Measurements from ENCODE around the gene SHBG.
A peak's percentile ranks its signal among the peaks of the same experiment; 100 is the strongest.

The SHBG gene

DNA sequence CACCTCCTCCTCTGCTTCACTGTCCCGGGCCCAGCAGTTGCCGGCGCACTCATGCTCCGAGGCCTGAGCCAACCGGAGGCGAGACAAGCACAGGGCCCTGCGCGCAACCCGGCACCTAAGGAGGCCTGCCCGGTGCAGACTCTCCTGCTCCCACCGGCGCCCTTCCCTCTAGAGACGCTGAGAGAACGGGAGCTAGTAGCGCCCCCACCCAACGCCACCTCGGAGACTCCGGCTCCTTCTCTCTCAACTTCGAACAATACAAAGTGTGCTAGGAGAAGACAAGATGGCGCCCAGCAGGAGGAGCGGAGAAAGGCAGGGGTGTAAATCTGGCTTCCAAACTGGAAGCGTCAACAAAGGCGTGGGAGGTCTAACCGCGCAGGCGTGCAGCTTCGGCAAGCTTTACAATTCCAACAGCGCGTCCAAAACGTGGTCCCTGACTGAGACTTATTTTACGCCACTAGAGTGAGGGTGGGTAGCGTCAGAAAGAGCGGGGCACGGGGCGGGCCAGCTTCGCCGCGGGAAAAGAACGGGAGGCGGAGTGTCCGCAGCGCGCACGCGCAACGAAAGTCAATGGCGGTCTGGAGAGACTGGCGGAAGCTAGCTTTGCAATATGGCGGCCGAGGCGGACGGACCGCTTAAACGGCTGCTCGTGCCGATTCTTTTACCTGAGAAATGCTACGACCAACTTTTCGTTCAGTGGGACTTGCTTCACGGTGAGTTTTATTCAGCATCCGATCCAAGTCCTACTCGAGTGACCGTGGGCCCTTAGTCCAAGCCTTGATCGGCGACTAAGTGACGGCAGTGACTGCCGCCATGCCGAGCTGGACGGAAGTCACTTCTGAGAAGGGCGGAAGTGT is 46.5 kb upstream of the SHBG start, which contains the start of gene MPDU1:
MPDU1 (plus strand) TSS at position 600 of the 857 bp plus-strand sequence; CDS start at position 611, 11 bp downstream.
- H2AK5ac ChIP-seq (ENCODE audit: low read length) = peak within 1 kb of the TSS; percentile 99
- H4K12ac ChIP-seq (ENCODE audit: low read depth, low read length) = peak within 1 kb of the TSS; percentile 97
- H2BK5ac ChIP-seq (ENCODE audit: low read depth, low read length, poor library complexity) = peak within 1 kb of the TSS; percentile 34
- H3K4me2 ChIP-seq (ENCODE audit: low read length) = peak within 1 kb of the TSS; percentile 85
- peaks cover 16% of the 10 kb centered on the region for H3K79me1 ChIP-seq (ENCODE audit: low read length)
- DNase-seq = peak; percentile 96 to 99
- H3K18ac ChIP-seq (ENCODE audit: low read length) = peak within 1 kb of the TSS; percentile 91
- peaks cover 8% of the 10 kb centered on the region for H3K79me2 ChIP-seq (ENCODE audit: control insufficient read depth, insufficient read depth, low read length, poor library complexity)
- peak within 1 kb of the TSS; percentile 86 for H3K27ac ChIP-seq (ENCODE audit: low read depth, low read length)
- WGBS (ENCODE audit: extremely low coverage, insufficient coverage, insufficient read length) = no CpG with 5 or more reads among the region's 69 CpGs
- peak within 1 kb of the TSS; percentile 82 for H3K4me3 ChIP-seq (ENCODE audit: low read depth, low read length)
- H4K8ac ChIP-seq (ENCODE audit: low read depth, low read length) = peak within 1 kb of the TSS; percentile 96
- peak within 1 kb of the TSS; percentile 94 for H3K4ac ChIP-seq (ENCODE audit: low read depth, low read length)
- H3K9ac ChIP-seq (ENCODE audit: low read length) = peak within 1 kb of the TSS; percentile 92
- H3K4me1 ChIP-seq (ENCODE audit: control insufficient read depth in 1 of 2, insufficient read depth in 2 of 2, low read length in 2 of 2) = peaks cover 15 to 19% of the 10 kb centered on the region in 2 experiments
- H3K14ac ChIP-seq (ENCODE audit: low read length) = peak within 1 kb of the TSS; percentile 96
- no peak within 1 kb of the TSS for H3K23ac ChIP-seq (ENCODE audit: low read length)
- peak within 1 kb of the TSS; percentile 98 for H4K91ac ChIP-seq (ENCODE audit: low read depth, low read length)
- H2BK12ac ChIP-seq (ENCODE audit: low read length) = peak within 1 kb of the TSS; percentile 67
- H2BK120ac ChIP-seq (ENCODE audit: insufficient read depth, low read length, poor library complexity) = peak within 1 kb of the TSS; percentile 88
- peak within 1 kb of the TSS; percentile 77 for H2AFZ ChIP-seq (ENCODE audit: insufficient read depth, low read length, poor library complexity)
- peaks cover 16 to 35% of the 10 kb centered on the region in 2 experiments for H3K36me3 ChIP-seq (ENCODE audit: control insufficient read depth in 1 of 2, insufficient read depth in 2 of 2, low read length in 2 of 2)
- peaks cover 2% of the 10 kb centered on the region for H3K9me3 ChIP-seq (ENCODE audit: insufficient read depth, low read depth, low read length)
- no peaks in the 10 kb centered on the region for H3K27me3 ChIP-seq (ENCODE audit: insufficient read depth, low read length)

DNA sequence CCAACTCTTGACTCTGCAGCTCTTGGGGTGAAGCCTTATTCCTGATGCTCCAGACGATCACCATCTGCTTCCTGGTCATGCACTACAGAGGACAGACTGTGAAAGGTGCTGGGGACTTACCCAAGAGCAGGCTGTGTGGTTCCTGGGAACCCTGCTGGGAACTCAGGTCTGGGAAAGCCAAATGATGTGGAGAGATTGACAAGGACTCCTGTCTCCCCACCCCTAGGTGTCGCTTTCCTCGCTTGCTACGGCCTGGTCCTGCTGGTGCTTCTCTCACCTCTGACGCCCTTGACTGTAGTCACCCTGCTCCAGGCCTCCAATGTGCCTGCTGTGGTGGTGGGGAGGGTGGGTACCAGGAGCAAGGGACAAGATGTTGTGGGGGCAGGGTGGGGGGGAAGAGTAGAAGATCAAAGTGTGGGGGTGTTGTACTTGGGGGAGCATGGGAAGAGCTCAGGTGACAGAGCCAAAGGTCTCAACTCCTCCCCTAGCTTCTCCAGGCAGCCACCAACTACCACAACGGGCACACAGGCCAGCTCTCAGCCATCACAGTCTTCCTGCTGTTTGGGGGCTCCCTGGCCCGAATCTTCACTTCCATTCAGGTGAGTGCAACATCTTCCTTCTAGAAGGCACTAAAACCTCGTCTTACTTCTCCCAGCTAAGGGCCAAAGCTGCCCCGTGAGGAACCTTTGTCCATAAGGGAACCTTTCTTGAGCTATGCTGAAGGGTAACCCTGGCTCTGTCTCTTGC is 43.1 kb upstream of the SHBG start:
- Histone ChIP-seq H3K27ac (ENCODE audit: low read depth, low read length) (no peak overlapping the region), H3K4me1 (ENCODE audit: control insufficient read depth in 1 of 2, insufficient read depth in 2 of 2, low read length in 2 of 2) (peaks cover 41 to 43% of the 10 kb centered on the region in 2 experiments), H2AFZ (ENCODE audit: insufficient read depth, low read length, poor library complexity) (no peak overlapping the region), H3K23ac (ENCODE audit: low read length) (no peak overlapping the region), H2BK5ac (ENCODE audit: low read depth, low read length, poor library complexity) (no peak overlapping the region), H3K9me3 (ENCODE audit: insufficient read depth, low read depth, low read length) (peaks cover 3% of the 10 kb centered on the region), H3K4me2 (ENCODE audit: low read length) (no peak overlapping the region), H3K79me1 (ENCODE audit: low read length) (peaks cover 23% of the 10 kb centered on the region), H3K4me3 (ENCODE audit: low read depth, low read length) (no peak overlapping the region), H3K27me3 (ENCODE audit: insufficient read depth, low read length) (no peaks in the 10 kb centered on the region), H2BK12ac (ENCODE audit: low read length) (no peak overlapping the region), H2AK5ac (ENCODE audit: low read length) (no peak overlapping the region), H2BK120ac (ENCODE audit: insufficient read depth, low read length, poor library complexity) (no peak overlapping the region), H3K18ac (ENCODE audit: low read length) (no peak overlapping the region), H3K36me3 (ENCODE audit: control insufficient read depth in 1 of 2, insufficient read depth in 2 of 2, low read length in 2 of 2) (peaks cover 32 to 36% of the 10 kb centered on the region in 2 experiments), H3K14ac (ENCODE audit: low read length) (no peak overlapping the region), H4K12ac (ENCODE audit: low read depth, low read length) (no peak overlapping the region), H3K79me2 (ENCODE audit: control insufficient read depth, insufficient read depth, low read length, poor library complexity) (peaks cover 12% of the 10 kb centered on the region), H3K9ac (ENCODE audit: low read length) (no peak overlapping the region), H4K91ac (ENCODE audit: low read depth, low read length) (no peak overlapping the region), H4K8ac (ENCODE audit: low read depth, low read length) (no peak overlapping the region), H3K4ac (ENCODE audit: low read depth, low read length) (no peak overlapping the region)
- peak in 1 of 2 donors; percentile 52 for DNase-seq
- WGBS (ENCODE audit: extremely low coverage, insufficient coverage, insufficient read length) = no CpG with 5 or more reads among the region's 9 CpGs

DNA sequence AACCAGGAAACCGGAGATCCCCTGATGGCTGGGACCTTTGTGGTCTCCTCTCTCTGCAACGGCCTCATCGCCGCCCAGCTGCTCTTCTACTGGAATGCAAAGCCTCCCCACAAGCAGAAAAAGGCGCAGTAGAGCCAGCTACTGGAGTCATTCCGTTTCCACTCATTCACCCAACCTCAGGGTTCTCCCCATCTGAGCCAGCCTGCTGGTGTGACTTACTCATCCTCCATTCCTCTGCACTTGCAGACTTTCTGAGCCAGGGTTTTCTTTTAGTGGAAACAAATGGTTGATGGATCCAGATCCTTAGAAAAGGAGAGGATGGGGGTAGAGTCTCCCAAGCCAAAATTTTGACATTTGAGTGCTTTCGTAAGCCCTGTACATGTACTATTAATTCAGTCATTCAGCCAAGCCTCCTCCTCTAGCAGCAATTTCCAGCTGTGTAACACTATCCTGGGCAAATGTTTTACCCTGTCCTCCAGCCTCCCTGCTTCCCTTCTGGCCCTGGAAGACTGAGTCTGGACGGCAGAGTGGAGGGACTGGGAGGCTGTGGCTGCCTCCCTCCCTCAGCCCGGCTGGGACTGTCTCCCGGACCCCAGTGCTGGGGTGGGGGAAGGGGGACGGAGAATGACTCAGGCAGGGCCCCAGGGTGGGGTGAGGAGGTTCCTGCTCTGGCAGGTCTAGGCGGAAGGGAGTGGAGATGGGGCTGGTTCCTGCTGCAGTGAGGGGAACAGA is 42.3 kb upstream of the SHBG start:
- no CpG with 5 or more reads among the region's 12 CpGs for WGBS (ENCODE audit: extremely low coverage, insufficient coverage, insufficient read length)

More for the DNA sequence above, 42.3 kb upstream of the SHBG start:
- peaks cover 41 to 43% of the 10 kb centered on the region in 2 experiments for H3K4me1 ChIP-seq (ENCODE audit: control insufficient read depth in 1 of 2, insufficient read depth in 2 of 2, low read length in 2 of 2)
- H4K12ac ChIP-seq (ENCODE audit: low read depth, low read length) = no peak overlapping the region
- no peak overlapping the region for H3K4me3 ChIP-seq (ENCODE audit: low read depth, low read length)
- no peak overlapping the region for H4K8ac ChIP-seq (ENCODE audit: low read depth, low read length)
- no peak overlapping the region for H3K9ac ChIP-seq (ENCODE audit: low read length)
- H2AFZ ChIP-seq (ENCODE audit: insufficient read depth, low read length, poor library complexity) = no peak overlapping the region
- peaks cover 38 to 43% of the 10 kb centered on the region in 2 experiments for H3K36me3 ChIP-seq (ENCODE audit: control insufficient read depth in 1 of 2, insufficient read depth in 2 of 2, low read length in 2 of 2)
- H2BK5ac ChIP-seq (ENCODE audit: low read depth, low read length, poor library complexity) = no peak overlapping the region
- no peak overlapping the region for H2BK120ac ChIP-seq (ENCODE audit: insufficient read depth, low read length, poor library complexity)
- H3K79me1 ChIP-seq (ENCODE audit: low read length) = peaks cover 23% of the 10 kb centered on the region
- H3K27me3 ChIP-seq (ENCODE audit: insufficient read depth, low read length) = no peaks in the 10 kb centered on the region
- peaks cover 3% of the 10 kb centered on the region for H3K9me3 ChIP-seq (ENCODE audit: insufficient read depth, low read depth, low read length)
- no peak for DNase-seq
- no peak overlapping the region for H3K18ac ChIP-seq (ENCODE audit: low read length)
- H3K14ac ChIP-seq (ENCODE audit: low read length) = no peak overlapping the region
- H3K4me2 ChIP-seq (ENCODE audit: low read length) = peak overlapping the region; percentile 31
- no peak overlapping the region for H3K23ac ChIP-seq (ENCODE audit: low read length)
- H2AK5ac ChIP-seq (ENCODE audit: low read length) = no peak overlapping the region
- H4K91ac ChIP-seq (ENCODE audit: low read depth, low read length) = no peak overlapping the region
- no peak overlapping the region for H3K4ac ChIP-seq (ENCODE audit: low read depth, low read length)
- peak overlapping the region; percentile 10 for H3K27ac ChIP-seq (ENCODE audit: low read depth, low read length)
- no peak overlapping the region for H2BK12ac ChIP-seq (ENCODE audit: low read length)
- H3K79me2 ChIP-seq (ENCODE audit: control insufficient read depth, insufficient read depth, low read length, poor library complexity) = peaks cover 12% of the 10 kb centered on the region
